Mucosa of gallbladder (tissue), 1 donor: ENCODE data around the gene AKR1C4. TPM values are rescaled to one million over a fixed set of nuclear protein-coding genes. Genes with fewer than 3 reads are reported as not detected.

Experiments
- DNase-seq: peaks from one replicate; pipeline ENCODE4 v3.0.0-alpha.2; 2020; ENCODE audit warnings: low spot score
- total RNA-seq: library from RNA; stranded (reverse); gene quantifications from one replicate; pipeline ENCODE4 v1.2.1, GENCODE V29; 2021
- donor health status: DM: no; HTN: no; CAD: no.

AKR1C4 gene
- total RNA-seq, 1 donor from 2014 or later = 9.1 TPM

DNA sequence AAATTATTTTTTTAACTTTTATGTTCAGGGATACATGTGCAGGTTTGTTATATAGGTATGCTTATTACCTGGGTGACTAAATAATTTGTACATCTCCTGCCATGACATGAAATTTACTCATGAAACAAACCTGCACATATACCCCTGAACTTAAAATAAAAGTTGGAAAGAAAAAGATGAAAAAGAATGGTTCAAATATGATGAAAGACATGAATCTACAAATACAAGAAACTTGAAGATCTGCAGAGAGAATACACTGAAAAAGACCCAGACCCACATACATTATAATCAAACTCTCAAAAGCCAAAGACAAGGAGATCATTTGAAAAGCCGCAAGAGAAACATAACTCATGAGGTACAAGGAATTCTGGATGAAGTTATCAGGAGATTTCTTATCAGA, 70.2 kb downstream of the AKR1C4 start:
- no peak for DNase-seq

DNA sequence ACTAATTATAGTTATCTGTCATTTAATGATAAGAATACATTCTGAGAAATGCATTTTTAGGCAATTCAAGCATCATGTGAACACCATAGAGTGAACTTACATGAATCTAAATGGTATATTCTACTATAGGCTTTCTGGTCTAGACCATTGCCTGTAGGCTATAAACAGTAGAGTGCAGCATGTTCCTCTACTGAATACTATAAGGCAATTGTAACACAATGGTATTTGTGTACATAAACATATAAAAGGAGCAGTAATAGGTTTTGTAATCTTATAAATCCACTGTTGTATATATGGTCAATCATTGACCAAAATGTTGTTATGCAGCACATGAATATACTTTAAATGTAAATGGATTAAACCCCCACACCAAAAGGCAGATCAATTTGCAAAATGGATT, 71.6 kb downstream of the AKR1C4 start:
- no peak for DNase-seq

Other genes with a start within 250 kb of the AKR1C4 start
- 48.7 TPM for gene AKR1C1, start 233.4 kb upstream of the AKR1C4 start, total RNA-seq
- gene AKR1C2, start 193.0 kb upstream of the AKR1C4 start, total RNA-seq = 85.5 TPM
- gene AKR1C3, start 102.4 kb upstream of the AKR1C4 start, total RNA-seq = 553 TPM
- gene AKR1C8, start 11.7 kb upstream of the AKR1C4 start, total RNA-seq = not detected
- gene UCN3, start 168.1 kb downstream of the AKR1C4 start, total RNA-seq = 0.58 TPM
- gene TUBAL3, start 208.0 kb downstream of the AKR1C4 start, total RNA-seq = 0.49 TPM
- 85.8 TPM for gene NET1, start 215.7 kb downstream of the AKR1C4 start, total RNA-seq